Body of pancreas (tissue), 4 donors: ENCODE results near the gene UGT1A8.

Source experiments
- POLR2A ChIP-seq, 3 donors: fragments of 450-650 bp; IDR thresholded peaks; one replicate each; pipeline ENCODE4 v1.6.1; 2016; ENCODE audit warnings: antibody characterized with exemption in 3 of 3, mild to moderate bottlenecking in 2 of 3
- TF ChIP-seq, protein P1 (sequence below), 7 experiments: fragments of 450-650 bp in 4 of 7; fragments of 200-600 bp in 3 of 7; sonication (generic) in 3 of 7; IDR thresholded peaks; one replicate each; pipeline ENCODE4 v1.5.1; 2016 to 2019; ENCODE audit warnings: antibody characterized with exemption in 7 of 7

DNA sequence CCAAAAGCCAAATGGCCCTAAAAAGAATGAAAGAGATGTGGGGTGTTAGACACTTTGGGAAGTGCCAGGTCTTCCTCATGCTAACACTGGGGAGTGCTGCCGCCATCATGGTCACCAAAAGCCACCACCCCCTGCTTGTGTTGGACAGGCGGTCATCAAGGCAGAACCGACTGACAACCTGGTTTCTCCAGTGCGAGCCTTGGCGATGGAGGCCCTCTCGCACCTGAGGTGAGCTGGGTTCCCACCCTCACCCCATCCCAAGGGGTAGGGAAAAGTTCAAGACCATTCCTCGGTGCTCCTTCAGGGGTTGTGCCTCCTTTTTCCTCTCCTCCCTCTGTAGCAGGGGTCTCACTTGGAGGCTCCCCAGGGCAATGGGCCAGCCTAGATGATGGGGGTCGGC is 194.3 kb downstream of the UGT1A8 start:
- TF ChIP-seq, protein P1, sequence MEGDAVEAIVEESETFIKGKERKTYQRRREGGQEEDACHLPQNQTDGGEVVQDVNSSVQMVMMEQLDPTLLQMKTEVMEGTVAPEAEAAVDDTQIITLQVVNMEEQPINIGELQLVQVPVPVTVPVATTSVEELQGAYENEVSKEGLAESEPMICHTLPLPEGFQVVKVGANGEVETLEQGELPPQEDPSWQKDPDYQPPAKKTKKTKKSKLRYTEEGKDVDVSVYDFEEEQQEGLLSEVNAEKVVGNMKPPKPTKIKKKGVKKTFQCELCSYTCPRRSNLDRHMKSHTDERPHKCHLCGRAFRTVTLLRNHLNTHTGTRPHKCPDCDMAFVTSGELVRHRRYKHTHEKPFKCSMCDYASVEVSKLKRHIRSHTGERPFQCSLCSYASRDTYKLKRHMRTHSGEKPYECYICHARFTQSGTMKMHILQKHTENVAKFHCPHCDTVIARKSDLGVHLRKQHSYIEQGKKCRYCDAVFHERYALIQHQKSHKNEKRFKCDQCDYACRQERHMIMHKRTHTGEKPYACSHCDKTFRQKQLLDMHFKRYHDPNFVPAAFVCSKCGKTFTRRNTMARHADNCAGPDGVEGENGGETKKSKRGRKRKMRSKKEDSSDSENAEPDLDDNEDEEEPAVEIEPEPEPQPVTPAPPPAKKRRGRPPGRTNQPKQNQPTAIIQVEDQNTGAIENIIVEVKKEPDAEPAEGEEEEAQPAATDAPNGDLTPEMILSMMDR (IDR thresholded peaks at IDR 0.05) = no peak
- TF ChIP-seq POLR2A (IDR thresholded peaks at IDR 0.05) = no peak
